Trophoblast cell (in vitro differentiated cells and primary cell): ENCODE measurements around the gene GNPTAB.

Experiments
- DNase-seq, 2 donors: peaks; one replicate each; pipeline ENCODE4 v3.0.0-alpha.2; 2016
- H2AFZ ChIP-seq: 2 replicates; pipeline ENCODE4 v1.6.1; 2013; ENCODE audit warnings: low read length, moderate library complexity, mild to moderate bottlenecking; ENCODE audit not compliant: insufficient read depth, poor library complexity
- H2AK5ac ChIP-seq: 2 replicates; pipeline ENCODE4 v1.6.1; 2013; ENCODE audit warnings: mild to moderate bottlenecking, low read length
- H2BK120ac ChIP-seq: 2 replicates; pipeline ENCODE4 v1.6.1; 2013; ENCODE audit warnings: low read length, mild to moderate bottlenecking, moderate library complexity; ENCODE audit not compliant: insufficient read depth, poor library complexity
- H2BK12ac ChIP-seq: 2 replicates; pipeline ENCODE4 v1.6.1; 2013; ENCODE audit warnings: mild to moderate bottlenecking, low read length, moderate library complexity
- H2BK5ac ChIP-seq: 2 replicates; pipeline ENCODE4 v1.6.1; 2013; ENCODE audit warnings: low read length, low read depth, moderate library complexity, mild to moderate bottlenecking; ENCODE audit not compliant: poor library complexity
- H3K14ac ChIP-seq: 2 replicates; pipeline ENCODE4 v1.6.1; 2013; ENCODE audit warnings: mild to moderate bottlenecking, low read length
- H3K18ac ChIP-seq: 2 replicates; pipeline ENCODE4 v1.6.1; 2013; ENCODE audit warnings: mild to moderate bottlenecking, low read length
- H3K23ac ChIP-seq: 2 replicates; pipeline ENCODE4 v1.6.1; 2013; ENCODE audit warnings: low read length
- H3K27ac ChIP-seq: 2 replicates; pipeline ENCODE4 v1.5.1; 2013; ENCODE audit warnings: low read depth, mild to moderate bottlenecking, inconsistent platforms, low read length, moderate library complexity
- H3K27me3 ChIP-seq: 2 replicates; pipeline ENCODE4 v1.6.1; 2013; ENCODE audit warnings: inconsistent platforms, mild to moderate bottlenecking, low read length, moderate library complexity; ENCODE audit not compliant: insufficient read depth
- H3K36me3 ChIP-seq, 2 experiments: 1 replicate in 1 of 2; 2 replicates in 1 of 2; pipeline ENCODE4 v1.6.1; 2013; ENCODE audit warnings: low read length in 2 of 2, mild to moderate bottlenecking in 2 of 2, moderate library complexity in 1 of 2; ENCODE audit not compliant: insufficient read depth in 2 of 2, control insufficient read depth in 1 of 2
- H3K4ac ChIP-seq: 2 replicates; pipeline ENCODE4 v1.6.1; 2013; ENCODE audit warnings: low read depth, mild to moderate bottlenecking, low read length, moderate library complexity
- H3K4me1 ChIP-seq, 2 experiments: 1 replicate in 1 of 2; 2 replicates in 1 of 2; pipeline ENCODE4 v1.6.1; 2013; ENCODE audit warnings: low read length in 2 of 2, mild to moderate bottlenecking in 2 of 2, moderate library complexity in 1 of 2; ENCODE audit not compliant: insufficient read depth in 2 of 2, control insufficient read depth in 1 of 2
- H3K4me2 ChIP-seq: 2 replicates; pipeline ENCODE4 v1.6.1; 2013; ENCODE audit warnings: inconsistent platforms, mild to moderate bottlenecking, low read length, moderate library complexity
- H3K4me3 ChIP-seq: 2 replicates; pipeline ENCODE4 v1.5.1; 2013; ENCODE audit warnings: mild to moderate bottlenecking, low read depth, low read length, inconsistent platforms
- H3K79me1 ChIP-seq: one replicate; pipeline ENCODE4 v1.6.1; 2013; ENCODE audit warnings: low read length
- H3K79me2 ChIP-seq: 2 replicates; pipeline ENCODE4 v1.6.1; 2013; ENCODE audit warnings: low read length, mild to moderate bottlenecking; ENCODE audit not compliant: control insufficient read depth, insufficient read depth, poor library complexity
- H3K9ac ChIP-seq: 2 replicates; pipeline ENCODE4 v1.6.1; 2013; ENCODE audit warnings: mild to moderate bottlenecking, low read length
- H3K9me3 ChIP-seq: 2 replicates; pipeline ENCODE4 v1.6.1; 2013; ENCODE audit warnings: low read depth, mild to moderate bottlenecking, control low read depth, inconsistent platforms, low read length; ENCODE audit not compliant: insufficient read depth
- H4K12ac ChIP-seq: 2 replicates; pipeline ENCODE4 v1.6.1; 2013; ENCODE audit warnings: low read depth, mild to moderate bottlenecking, low read length, moderate library complexity
- H4K8ac ChIP-seq: 2 replicates; pipeline ENCODE4 v1.6.1; 2013; ENCODE audit warnings: low read depth, mild to moderate bottlenecking, low read length, moderate library complexity
- H4K91ac ChIP-seq: one replicate; pipeline ENCODE4 v1.6.1; 2013; ENCODE audit warnings: low read depth, mild to moderate bottlenecking, low read length, moderate library complexity
- WGBS: extraction: QIAGEN DNeasy Blood & Tissue Kit; methylation state at CpG from one replicate; pipeline ENCODE4 v1.1.7; 2013; ENCODE audit warnings: missing lambda C conversion rate; ENCODE audit not compliant: insufficient read length, insufficient coverage; ENCODE audit errors: extremely low coverage; 5-methylcytosine and 5-hydroxymethylcytosine counted together

The GNPTAB gene

DNA sequence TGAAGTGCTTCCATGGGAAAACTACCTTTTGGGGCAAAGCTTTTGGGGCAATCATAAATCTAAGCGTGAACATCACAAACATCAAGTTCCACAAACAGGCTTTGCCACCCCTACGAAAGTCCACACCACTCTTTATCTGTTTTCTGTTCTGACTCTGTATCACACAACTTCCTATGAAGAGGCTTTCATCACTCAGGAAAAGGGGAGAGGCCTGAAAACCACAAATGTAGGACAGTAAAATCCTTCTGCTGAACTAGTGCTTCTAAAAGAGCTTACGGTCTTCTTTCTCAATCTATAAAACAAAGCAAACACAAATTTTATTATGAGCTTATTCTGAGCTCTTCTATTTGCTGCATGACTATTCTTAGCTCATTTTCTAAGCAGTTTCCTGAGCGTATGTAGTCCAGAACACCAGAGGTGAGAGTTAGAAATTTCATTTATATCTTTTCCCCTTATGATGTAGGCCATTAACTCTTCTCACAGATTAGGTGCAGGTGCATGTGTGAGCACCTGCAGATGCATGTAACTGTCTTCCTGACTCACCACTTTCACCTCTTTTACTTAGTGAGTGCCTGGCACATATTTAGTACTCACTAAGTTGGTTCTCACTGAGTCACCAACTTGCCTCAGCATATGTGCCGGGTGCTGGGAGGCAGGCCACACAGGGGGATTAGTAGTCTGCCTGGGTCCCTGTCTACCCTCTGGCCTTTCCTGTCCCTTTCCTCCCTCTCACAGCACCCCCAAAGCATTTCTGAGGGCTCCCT is 58.6 kb downstream of the GNPTAB start:
- Histone ChIP-seq H2BK120ac (no peak overlapping the region), H4K12ac (no peak overlapping the region), H2AK5ac (no peak overlapping the region), H3K4me1 (no peaks in the 10 kb centered on the region), H3K27me3 (no peaks in the 10 kb centered on the region), H4K91ac (no peak overlapping the region), H3K14ac (no peak overlapping the region), H3K36me3 (peaks cover 2% of the 10 kb centered on the region in 2 experiments), H3K23ac (no peak overlapping the region), H3K4me2 (no peak overlapping the region), H3K4me3 (no peak overlapping the region), H2BK12ac (no peak overlapping the region), H3K9me3 (no peaks in the 10 kb centered on the region), H3K9ac (peak overlapping the region; percentile 56), H2BK5ac (no peak overlapping the region), H4K8ac (no peak overlapping the region), H3K4ac (no peak overlapping the region), H3K18ac (no peak overlapping the region), H3K27ac (no peak overlapping the region), H2AFZ (no peak overlapping the region), H3K79me1 (no peaks in the 10 kb centered on the region), H3K79me2 (no peaks in the 10 kb centered on the region)
- no CpG with 5 or more reads among the region's 5 CpGs for WGBS
- no peak for DNase-seq

DNA sequence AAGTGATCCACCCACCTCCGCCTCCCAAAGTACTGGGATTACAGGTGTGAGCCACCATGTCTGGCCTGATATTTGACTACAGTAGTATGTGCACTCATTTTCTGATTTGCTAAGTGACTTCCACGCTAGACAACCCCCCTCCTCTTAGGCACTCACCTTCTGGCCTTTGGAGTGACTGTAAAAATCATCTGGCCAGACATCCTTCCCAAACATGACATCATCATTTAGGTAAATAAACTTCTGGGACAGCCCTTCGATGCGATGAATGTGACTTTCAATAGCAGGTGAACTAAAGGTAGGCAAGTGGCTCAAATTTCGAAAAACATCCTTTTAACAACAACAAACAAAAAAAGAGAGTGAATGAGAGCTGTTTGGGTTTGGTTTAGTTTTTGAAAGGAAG is 60.9 kb downstream of the GNPTAB start:
- Histone ChIP-seq H2AK5ac (no peak overlapping the region), H3K14ac (no peak overlapping the region), H2BK5ac (no peak overlapping the region), H3K79me1 (no peaks in the 10 kb centered on the region), H2BK12ac (no peak overlapping the region), H3K27me3 (no peaks in the 10 kb centered on the region), H2AFZ (no peak overlapping the region), H3K9me3 (no peaks in the 10 kb centered on the region), H3K79me2 (no peaks in the 10 kb centered on the region), H4K12ac (no peak overlapping the region), H3K36me3 (peaks cover 3 to 4% of the 10 kb centered on the region in 2 experiments), H2BK120ac (no peak overlapping the region), H3K27ac (no peak overlapping the region), H3K4me2 (no peak overlapping the region), H3K23ac (no peak overlapping the region), H3K9ac (no peak overlapping the region), H4K8ac (no peak overlapping the region), H3K4ac (no peak overlapping the region), H3K4me1 (no peaks in the 10 kb centered on the region), H3K4me3 (no peak overlapping the region), H4K91ac (no peak overlapping the region), H3K18ac (no peak overlapping the region)
- WGBS, result no CpG with 5 or more reads among the region's 5 CpGs
- DNase-seq, result no peak

DNA sequence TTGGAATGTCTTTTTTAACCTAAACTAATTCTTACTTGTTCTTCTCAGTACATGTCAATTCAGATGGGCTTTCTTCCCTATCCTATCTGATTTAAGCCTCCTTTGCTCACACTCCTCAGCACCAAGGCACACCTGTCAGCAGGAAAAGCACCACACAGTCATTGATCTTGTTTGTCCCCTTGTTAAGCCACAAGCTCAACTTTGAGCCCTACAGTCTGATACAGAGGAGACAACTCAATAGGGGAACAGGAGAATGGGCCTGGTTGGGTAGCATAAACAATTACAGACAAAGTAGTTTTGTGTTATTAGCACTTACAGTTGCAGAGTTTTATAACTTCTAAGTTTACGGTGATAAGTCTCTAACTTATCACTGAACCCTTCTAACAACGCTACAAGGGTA is 62.0 kb downstream of the GNPTAB start:
- H3K4me1 ChIP-seq, result no peaks in the 10 kb centered on the region
- H4K91ac ChIP-seq, result no peak overlapping the region
- no peak overlapping the region for H3K4me2 ChIP-seq
- no CpG with 5 or more reads among the region's 2 CpGs for WGBS
- no peak overlapping the region for H3K27ac ChIP-seq
- no peak overlapping the region for H3K9ac ChIP-seq
- peaks cover 3 to 4% of the 10 kb centered on the region in 2 experiments for H3K36me3 ChIP-seq
- no peak overlapping the region for H2BK5ac ChIP-seq
- no peak overlapping the region for H4K8ac ChIP-seq
- H3K9me3 ChIP-seq, result no peaks in the 10 kb centered on the region
- no peak overlapping the region for H3K4ac ChIP-seq
- H3K79me2 ChIP-seq, result no peaks in the 10 kb centered on the region
- H2BK120ac ChIP-seq, result no peak overlapping the region
- H3K18ac ChIP-seq, result no peak overlapping the region
- no peak overlapping the region for H3K14ac ChIP-seq
- no peaks in the 10 kb centered on the region for H3K27me3 ChIP-seq
- H3K79me1 ChIP-seq, result no peaks in the 10 kb centered on the region
- no peak overlapping the region for H4K12ac ChIP-seq
- no peak overlapping the region for H3K4me3 ChIP-seq
- no peak for DNase-seq
- H2BK12ac ChIP-seq, result no peak overlapping the region
- H2AK5ac ChIP-seq, result no peak overlapping the region
- no peak overlapping the region for H3K23ac ChIP-seq
- no peak overlapping the region for H2AFZ ChIP-seq

DNA sequence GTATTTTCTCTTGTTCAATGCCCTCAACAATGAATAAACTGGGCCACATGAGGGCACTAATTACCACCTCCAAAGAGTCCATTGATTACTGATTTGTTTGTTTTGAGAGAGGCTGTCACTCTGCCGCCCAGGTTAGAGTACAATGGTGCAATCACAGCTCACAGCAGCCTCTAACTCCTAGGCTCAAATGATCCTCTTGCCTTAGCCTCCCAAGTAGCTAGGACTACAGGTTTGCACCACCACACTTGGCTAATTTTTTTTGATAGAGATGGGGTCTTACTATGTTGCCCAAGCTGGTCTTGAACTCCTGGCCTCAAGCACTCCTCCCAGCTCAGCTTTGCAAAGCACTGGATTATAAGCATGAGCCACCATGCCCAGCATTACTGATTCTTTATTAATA is 63.2 kb downstream of the GNPTAB start:
- H3K4me1 ChIP-seq, result peaks cover 0 to 2% of the 10 kb centered on the region in 2 experiments
- no peak overlapping the region for H2BK120ac ChIP-seq
- no peak overlapping the region for H2BK12ac ChIP-seq
- H3K79me1 ChIP-seq, result no peaks in the 10 kb centered on the region
- no peak overlapping the region for H2AFZ ChIP-seq
- no CpG with 5 or more reads among the region's 1 CpG for WGBS
- H3K9ac ChIP-seq, result no peak overlapping the region
- no peaks in the 10 kb centered on the region for H3K9me3 ChIP-seq
- DNase-seq, result no peak
- no peak overlapping the region for H4K8ac ChIP-seq
- H2BK5ac ChIP-seq, result no peak overlapping the region
- H3K18ac ChIP-seq, result no peak overlapping the region
- no peak overlapping the region for H3K27ac ChIP-seq
- peaks cover 3 to 6% of the 10 kb centered on the region in 2 experiments for H3K36me3 ChIP-seq
- H3K14ac ChIP-seq, result no peak overlapping the region
- H2AK5ac ChIP-seq, result no peak overlapping the region
- no peaks in the 10 kb centered on the region for H3K27me3 ChIP-seq
- H3K79me2 ChIP-seq, result no peaks in the 10 kb centered on the region
- no peak overlapping the region for H3K23ac ChIP-seq
- H3K4ac ChIP-seq, result no peak overlapping the region
- no peak overlapping the region for H4K12ac ChIP-seq
- H4K91ac ChIP-seq, result no peak overlapping the region
- H3K4me2 ChIP-seq, result no peak overlapping the region
- H3K4me3 ChIP-seq, result no peak overlapping the region
